Fibroblast of lung (primary cell): ENCODE data around the gene CACNG8. TPM values are rescaled to one million over a fixed set of nuclear protein-coding genes. Genes with fewer than 3 reads are reported as not detected.

ENCODE experiments used
- DNase-seq, 2 donors: peaks; one replicate each; pipeline versions ENCODE4 v3.0.0 to v3.0.0-alpha.2; 2010; ENCODE audit warnings: low read depth in 2 of 2
- H2AFZ ChIP-seq: 2 replicates; pipeline ENCODE4 v1.5.1; 2012; ENCODE audit warnings: low read length, control low read depth, inconsistent platforms
- H3K27ac ChIP-seq: 2 replicates; pipeline ENCODE4 v1.5.1; 2011; ENCODE audit warnings: low read length, control low read depth; ENCODE audit not compliant: insufficient read depth
- H3K27me3 ChIP-seq: 2 replicates; pipeline ENCODE4 v1.5.1; 2011; ENCODE audit warnings: mild to moderate bottlenecking, low read length; ENCODE audit not compliant: control insufficient read depth, insufficient read depth
- H3K36me3 ChIP-seq: 2 replicates; pipeline ENCODE4 v1.5.1; 2011; ENCODE audit warnings: low read length; ENCODE audit not compliant: control insufficient read depth, insufficient read depth
- H3K4me1 ChIP-seq: 2 replicates; pipeline ENCODE4 v1.5.1; 2011; ENCODE audit warnings: low read length; ENCODE audit not compliant: control insufficient read depth, insufficient read depth; ENCODE audit errors: extremely low read depth
- H3K4me2 ChIP-seq: 2 replicates; pipeline ENCODE4 v1.5.1; 2011; ENCODE audit warnings: low read length, control low read depth; ENCODE audit not compliant: insufficient read depth; ENCODE audit errors: extremely low read depth
- H3K4me3 ChIP-seq, 4 experiments: fragments of 200-600 bp in 1 of 4; sonication (generic) in 1 of 4; replicated peaks in 1 of 4; 2 replicates each; pipeline ENCODE4 v1.5.1; 2011 to 2016; ENCODE audit warnings: low read length in 4 of 4, low read depth in 3 of 4, mild to moderate bottlenecking in 3 of 4, control low read depth in 2 of 4, inconsistent platforms in 1 of 4, mixed read lengths in 1 of 4; ENCODE audit not compliant: insufficient read depth in 1 of 4; ENCODE audit errors: control extremely low read depth in 1 of 4
- H3K79me2 ChIP-seq: 2 replicates; pipeline ENCODE4 v1.5.1; 2012; ENCODE audit warnings: mild to moderate bottlenecking, low read length, inconsistent platforms; ENCODE audit not compliant: control insufficient read depth, insufficient read depth
- H3K9ac ChIP-seq: 2 replicates; pipeline ENCODE4 v1.5.1; 2011; ENCODE audit warnings: mild to moderate bottlenecking, low read length, control low read depth; ENCODE audit not compliant: insufficient read depth
- H3K9me3 ChIP-seq: 2 replicates; pipeline ENCODE4 v1.5.1; 2012; ENCODE audit warnings: low read depth, low read length; ENCODE audit not compliant: control insufficient read depth, insufficient read depth
- H4K20me1 ChIP-seq: 2 replicates; pipeline ENCODE4 v1.5.1; 2011; ENCODE audit warnings: low read length; ENCODE audit not compliant: control insufficient read depth, insufficient read depth; ENCODE audit errors: extremely low read depth
- EZH2 ChIP-seq: IDR thresholded peaks from 2 replicates; pipeline ENCODE4 v1.5.1; 2012; ENCODE audit warnings: low read length, control low read depth, mild to moderate bottlenecking; ENCODE audit errors: missing control alignments
- polyA plus RNA-seq, 2 donors: library from polyadenylated mRNA; depleted of rRNA in 1 of 2; stranded (reverse) in 1 of 2; unstranded in 1 of 2; fragments of >200 nt; gene quantifications; 2 replicates each; pipeline ENCODE4 v1.2.1, GENCODE V29; 2011 to 2012; ENCODE audit warnings: missing spikeins in 1 of 2
- total RNA-seq: library from RNA; depleted of rRNA; stranded (reverse); fragments of >200 nt; gene quantifications from 2 replicates; pipeline ENCODE4 v1.2.1, GENCODE V29; 2014
- TF ChIP-seq, protein P1 (sequence below), 2 donors: IDR thresholded peaks in 1 of 2; conservative IDR thresholded peaks in 1 of 2; 1 replicate in 1 of 2; 2 replicates in 1 of 2; pipeline ENCODE4 v1.5.1; 2011 to 2012; ENCODE audit warnings: low read length in 2 of 2, control low read depth in 1 of 2, inconsistent platforms in 1 of 2, low read depth in 1 of 2, mild to moderate bottlenecking in 1 of 2

Gene CACNG8
- total and polyA plus RNA-seq, 2 donors (not counting 1 experiment from before 2014, with no cell fraction given), result under 0.01 to 0.01 TPM

DNA sequence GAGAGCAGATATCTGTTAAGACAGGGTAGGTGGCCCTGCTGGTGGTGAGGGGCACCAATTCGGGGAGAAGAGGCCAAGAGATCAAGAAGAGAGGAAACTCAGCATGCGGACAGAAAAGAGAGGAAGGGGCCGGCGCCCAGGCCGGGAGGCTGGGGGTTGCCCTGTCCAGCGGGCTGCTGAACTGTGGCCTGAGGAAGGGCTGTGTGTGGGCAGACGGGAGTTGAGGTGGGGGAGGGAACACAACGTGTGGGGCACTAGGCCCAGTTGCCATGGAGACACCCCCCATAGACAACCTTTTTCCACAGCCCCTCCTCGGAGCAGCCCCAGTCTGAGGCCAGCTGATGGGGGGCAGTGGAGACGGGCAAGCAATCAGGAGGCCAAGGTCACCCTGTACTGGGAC is 2.5 kb upstream of the CACNG8 start:
- Histone ChIP-seq H3K27me3 (peaks cover 39% of the 10 kb centered on the region), H4K20me1 (no peaks in the 10 kb centered on the region), H3K9ac (no peak overlapping the region), H3K4me2 (no peak overlapping the region), H3K4me3 (no peak overlapping the region), H3K4me1 (no peaks in the 10 kb centered on the region), H2AFZ (no peak overlapping the region), H3K27ac (no peak overlapping the region), H3K36me3 (no peaks in the 10 kb centered on the region), H3K79me2 (no peaks in the 10 kb centered on the region), H3K9me3 (no peaks in the 10 kb centered on the region)
- DNase-seq, result no peak
- TF ChIP-seq EZH2, result no peak
- TF ChIP-seq, protein P1, sequence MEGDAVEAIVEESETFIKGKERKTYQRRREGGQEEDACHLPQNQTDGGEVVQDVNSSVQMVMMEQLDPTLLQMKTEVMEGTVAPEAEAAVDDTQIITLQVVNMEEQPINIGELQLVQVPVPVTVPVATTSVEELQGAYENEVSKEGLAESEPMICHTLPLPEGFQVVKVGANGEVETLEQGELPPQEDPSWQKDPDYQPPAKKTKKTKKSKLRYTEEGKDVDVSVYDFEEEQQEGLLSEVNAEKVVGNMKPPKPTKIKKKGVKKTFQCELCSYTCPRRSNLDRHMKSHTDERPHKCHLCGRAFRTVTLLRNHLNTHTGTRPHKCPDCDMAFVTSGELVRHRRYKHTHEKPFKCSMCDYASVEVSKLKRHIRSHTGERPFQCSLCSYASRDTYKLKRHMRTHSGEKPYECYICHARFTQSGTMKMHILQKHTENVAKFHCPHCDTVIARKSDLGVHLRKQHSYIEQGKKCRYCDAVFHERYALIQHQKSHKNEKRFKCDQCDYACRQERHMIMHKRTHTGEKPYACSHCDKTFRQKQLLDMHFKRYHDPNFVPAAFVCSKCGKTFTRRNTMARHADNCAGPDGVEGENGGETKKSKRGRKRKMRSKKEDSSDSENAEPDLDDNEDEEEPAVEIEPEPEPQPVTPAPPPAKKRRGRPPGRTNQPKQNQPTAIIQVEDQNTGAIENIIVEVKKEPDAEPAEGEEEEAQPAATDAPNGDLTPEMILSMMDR (conservative IDR thresholded peaks at IDR 0.05 in 1 of 2, IDR thresholded peaks at IDR 0.05 in 1 of 2; ENCODE audit: low read depth in 1 of 2, low read length in 2 of 2), result no peak

DNA sequence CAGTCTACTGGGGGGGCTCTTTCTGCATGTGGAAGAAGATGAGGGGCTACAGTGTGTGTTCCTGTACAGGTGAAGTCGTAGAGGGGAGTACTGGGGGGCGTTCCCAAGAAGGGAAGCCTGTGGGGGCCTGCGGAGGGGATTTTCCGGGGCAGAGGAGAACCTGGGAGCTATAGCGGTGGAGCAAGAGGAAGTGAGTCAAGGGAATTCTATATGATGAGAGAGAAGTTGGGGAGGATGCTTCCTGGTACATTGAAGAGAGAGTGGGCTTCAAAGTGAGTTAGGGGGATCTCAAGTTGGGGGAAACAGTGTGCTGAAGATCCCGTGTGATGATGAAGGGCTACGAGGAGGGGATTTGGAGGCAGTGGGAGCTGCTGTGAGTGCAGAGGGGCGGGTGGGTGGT is 1.9 kb upstream of the CACNG8 start:
- peaks cover 39% of the 10 kb centered on the region for H3K27me3 ChIP-seq
- no peaks in the 10 kb centered on the region for H4K20me1 ChIP-seq
- no peak overlapping the region for H3K4me2 ChIP-seq
- no peak for DNase-seq
- no peak overlapping the region for H3K9ac ChIP-seq
- H3K79me2 ChIP-seq, result no peaks in the 10 kb centered on the region
- H3K27ac ChIP-seq, result no peak overlapping the region
- H3K36me3 ChIP-seq, result no peaks in the 10 kb centered on the region
- H3K4me3 ChIP-seq, result peak overlapping the region in 1 of 4 experiments; percentile 7
- H3K4me1 ChIP-seq, result no peaks in the 10 kb centered on the region
- no peaks in the 10 kb centered on the region for H3K9me3 ChIP-seq
- TF ChIP-seq, protein P1 (conservative IDR thresholded peaks at IDR 0.05 in 1 of 2, IDR thresholded peaks at IDR 0.05 in 1 of 2; ENCODE audit: low read depth in 1 of 2, low read length in 2 of 2), result no peak
- no peak for TF ChIP-seq EZH2
- H2AFZ ChIP-seq, result no peak overlapping the region

DNA sequence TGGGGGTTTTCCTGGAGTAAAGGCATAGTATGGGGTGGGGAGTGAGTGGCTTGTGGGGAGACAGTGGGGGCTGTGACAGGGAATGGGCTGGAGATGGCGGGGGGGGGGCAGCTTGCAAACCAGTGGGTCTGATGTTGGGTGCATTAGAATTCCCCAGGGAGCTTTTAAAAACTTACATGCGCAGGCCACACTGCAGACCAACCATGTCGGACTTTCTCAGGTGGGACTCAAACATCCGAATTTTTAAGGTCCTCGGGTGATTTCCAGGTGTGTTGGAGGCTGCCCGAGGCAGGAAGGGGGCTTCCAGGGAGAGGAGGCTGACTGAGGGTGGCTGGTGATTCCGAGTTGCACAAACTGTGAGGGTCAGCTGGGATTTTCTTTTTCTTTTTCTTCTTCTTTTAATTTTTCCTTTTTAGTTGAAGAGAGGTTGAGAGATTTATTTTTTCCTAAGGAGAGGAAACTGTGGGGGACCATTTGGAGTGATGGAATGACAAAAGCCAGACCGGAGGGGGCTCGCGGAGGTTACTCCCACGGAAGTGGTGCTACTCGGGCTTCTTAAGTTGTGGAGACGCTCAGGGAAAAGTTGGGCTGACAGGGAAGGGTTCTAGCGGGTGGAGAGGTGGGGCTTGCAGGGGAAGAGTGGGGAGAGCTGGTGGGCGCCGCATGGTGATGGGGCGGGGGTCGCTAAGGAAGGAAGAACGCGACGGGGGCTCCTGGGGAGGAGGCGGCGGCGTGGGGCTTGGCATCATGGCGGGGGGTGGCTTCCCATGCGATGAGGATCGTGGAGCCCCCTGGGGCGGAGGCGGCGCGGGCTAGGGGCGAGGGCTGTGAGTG is 997 bp upstream of the CACNG8 start:
- H3K4me2 ChIP-seq, result no peak overlapping the region
- no peaks in the 10 kb centered on the region for H3K36me3 ChIP-seq
- H2AFZ ChIP-seq, result no peak overlapping the region
- peak overlapping the region in 1 of 4 experiments; percentile 20 for H3K4me3 ChIP-seq
- H3K27me3 ChIP-seq, result peaks cover 39% of the 10 kb centered on the region
- H3K27ac ChIP-seq, result no peak overlapping the region
- H3K4me1 ChIP-seq, result no peaks in the 10 kb centered on the region
- TF ChIP-seq, protein P1 (conservative IDR thresholded peaks at IDR 0.05 in 1 of 2, IDR thresholded peaks at IDR 0.05 in 1 of 2; ENCODE audit: low read depth in 1 of 2, low read length in 2 of 2), result no peak
- peak; percentile 64 for TF ChIP-seq EZH2
- H3K79me2 ChIP-seq, result no peaks in the 10 kb centered on the region
- peak in 1 of 2 donors; percentile 24 for DNase-seq
- no peak overlapping the region for H3K9ac ChIP-seq
- H3K9me3 ChIP-seq, result no peaks in the 10 kb centered on the region
- H4K20me1 ChIP-seq, result no peaks in the 10 kb centered on the region
